Ovary (tissue), 9 donors: ENCODE results near the gene FAM131C. TPM values are rescaled to one million over a fixed set of nuclear protein-coding genes. Genes with fewer than 3 reads are reported as not detected.
"Not testable (repeated sequence)": the region's sequence is repeated elsewhere in the genome, so short reads cannot be mapped to it uniquely, and the experiment has no call there.

Experiments used
- DNase-seq, 5 donors: peaks; one replicate each; pipeline ENCODE4 v3.0.0-alpha.2; 2019 to 2020
- H3K27ac ChIP-seq, 2 donors: fragments of 200-600 bp; one replicate each; pipeline versions ENCODE4 v1.5.1 to v1.8.0; 2019 to 2022
- H3K27me3 ChIP-seq: fragments of 200-600 bp; one replicate; pipeline ENCODE4 v1.8.0; 2022
- H3K36me3 ChIP-seq: fragments of 200-600 bp; sonication (generic); one replicate; pipeline ENCODE4 v1.5.1; 2019
- H3K4me1 ChIP-seq: one replicate; pipeline ENCODE4 v1.8.1; 2013; ENCODE audit warnings: mild to moderate bottlenecking, moderate library complexity; ENCODE audit not compliant: insufficient read depth
- H3K4me3 ChIP-seq: fragments of 200-600 bp; sonication (generic); one replicate; pipeline ENCODE4 v1.5.1; 2017
- H3K9me3 ChIP-seq, 2 donors: fragments of 200-600 bp in 1 of 2; sonication (generic) in 1 of 2; one replicate each; pipeline versions ENCODE4 v1.5.1 to v1.8.1; 2013 to 2019; ENCODE audit warnings: mild to moderate bottlenecking in 1 of 2, moderate library complexity in 1 of 2
- EP300 ChIP-seq: sonication (generic); formaldehyde crosslinking; IDR thresholded peaks from one replicate; pipeline ENCODE4 v1.6.1; 2017; ENCODE audit warnings: antibody characterized with exemption
- POLR2A ChIP-seq: fragments of 450-650 bp; IDR thresholded peaks from one replicate; pipeline ENCODE4 v1.6.1; 2017; ENCODE audit warnings: antibody characterized with exemption, mild to moderate bottlenecking, moderate library complexity
- WGBS, 3 donors: extraction: QIAGEN DNeasy Blood & Tissue Kit in 1 of 3; methylation state at CpG; one replicate each; pipeline versions ENCODE4 v1.1.5 to v1.1.7; 2013 to 2017; 5-methylcytosine and 5-hydroxymethylcytosine counted together
- intact Hi-C, 4 donors: fragments of 100-400 bp; cut with DNase I; formaldehyde crosslinking; loops; one replicate each; pipeline versions ENCODE4 v1.11.0 to v1.15.1; 2022 to 2023
- polyA plus RNA-seq, 2 donors: library from polyadenylated mRNA; stranded (reverse); fragments of 200-250 nt in 1 of 2; fragments of 350-450 nt in 1 of 2; fragmentation: Illumina TruSeq in 1 of 2; extraction: RNeasy Lipid Tissue Mini Kit (QIAGEN cat#74804) in 1 of 2; gene quantifications; one replicate each; pipeline ENCODE4 v1.2.3, GENCODE V29; 2013 to 2014
- total RNA-seq, 7 donors: library from RNA; depleted of rRNA in 2 of 7; stranded (reverse); fragments of >200 nt in 2 of 7; fragmentation: NEBNext Ultra II Directional in 3 of 7; extraction: Animal tissue kit (Norgen Biotek cat#: 25700) in 3 of 7; gene quantifications; one replicate each; pipeline versions ENCODE4 v1.1.0 to v1.2.4, GENCODE V29; 2016 to 2023
- TF ChIP-seq, protein P1 (sequence below), 3 donors: fragments of 450-650 bp in 2 of 3; fragments of 200-600 bp in 1 of 3; IDR thresholded peaks; one replicate each; pipeline versions ENCODE4 v1.5.1 to v1.8.0; 2016 to 2022; ENCODE audit warnings: antibody characterized with exemption in 3 of 3, mild to moderate bottlenecking in 1 of 3
- donor health status: DM: no; HTN: no; CAD: no; lungs with moderate emphysema.
- donor health status: DM: no; HTN: no; CAD: no.
- donor health status: Bipolar disorder and iron deficiency.
- donor health status: DM: yes; HTN: yes; CAD: no.
- donor health status: DM: no; HTN: no; CAD: no.
- donor health status: DM: yes; HTN: yes; CAD: no.

The FAM131C gene
- total and polyA plus RNA-seq, 9 donors = 0.10 to 1.3 (median 0.30) TPM; not detected in 1

DNA sequence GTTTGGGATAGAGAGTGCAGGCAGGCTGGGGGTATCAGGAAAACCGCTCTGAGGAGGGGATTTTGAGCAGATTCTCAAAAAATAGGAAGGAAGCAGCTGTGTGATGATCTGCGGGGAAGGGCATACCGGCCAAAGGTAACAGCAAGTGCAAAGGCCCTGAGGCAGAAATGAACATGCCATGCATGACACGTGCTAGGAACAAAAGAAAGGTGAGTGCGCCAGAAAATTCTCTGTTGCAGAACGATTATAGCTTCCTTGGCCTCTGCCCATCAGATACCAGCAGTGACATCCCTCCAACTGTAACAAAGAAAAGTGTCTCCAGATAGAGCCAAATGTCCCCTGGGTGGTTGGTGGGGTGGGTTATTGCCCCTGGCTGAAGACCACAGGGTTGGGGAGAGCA is 37.0 kb upstream of the FAM131C start:
- H3K4me1 ChIP-seq = peaks cover 21% of the 10 kb centered on the region
- TF ChIP-seq POLR2A = no peak
- TF ChIP-seq, protein P1, sequence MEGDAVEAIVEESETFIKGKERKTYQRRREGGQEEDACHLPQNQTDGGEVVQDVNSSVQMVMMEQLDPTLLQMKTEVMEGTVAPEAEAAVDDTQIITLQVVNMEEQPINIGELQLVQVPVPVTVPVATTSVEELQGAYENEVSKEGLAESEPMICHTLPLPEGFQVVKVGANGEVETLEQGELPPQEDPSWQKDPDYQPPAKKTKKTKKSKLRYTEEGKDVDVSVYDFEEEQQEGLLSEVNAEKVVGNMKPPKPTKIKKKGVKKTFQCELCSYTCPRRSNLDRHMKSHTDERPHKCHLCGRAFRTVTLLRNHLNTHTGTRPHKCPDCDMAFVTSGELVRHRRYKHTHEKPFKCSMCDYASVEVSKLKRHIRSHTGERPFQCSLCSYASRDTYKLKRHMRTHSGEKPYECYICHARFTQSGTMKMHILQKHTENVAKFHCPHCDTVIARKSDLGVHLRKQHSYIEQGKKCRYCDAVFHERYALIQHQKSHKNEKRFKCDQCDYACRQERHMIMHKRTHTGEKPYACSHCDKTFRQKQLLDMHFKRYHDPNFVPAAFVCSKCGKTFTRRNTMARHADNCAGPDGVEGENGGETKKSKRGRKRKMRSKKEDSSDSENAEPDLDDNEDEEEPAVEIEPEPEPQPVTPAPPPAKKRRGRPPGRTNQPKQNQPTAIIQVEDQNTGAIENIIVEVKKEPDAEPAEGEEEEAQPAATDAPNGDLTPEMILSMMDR (IDR thresholded peaks at IDR 0.05) = no peak
- intact Hi-C loops = no loop called here
- no peak for DNase-seq
- H3K36me3 ChIP-seq = no peaks in the 10 kb centered on the region
- no peaks in the 10 kb centered on the region for H3K27me3 ChIP-seq
- H3K9me3 ChIP-seq = no peaks in the 10 kb centered on the region
- H3K27ac ChIP-seq = no peak overlapping the region
- no peak overlapping the region for H3K4me3 ChIP-seq
- 89 to 95% (median 91%) methylated on average over 6 of the region's 6 CpGs for WGBS, 3 donors

DNA sequence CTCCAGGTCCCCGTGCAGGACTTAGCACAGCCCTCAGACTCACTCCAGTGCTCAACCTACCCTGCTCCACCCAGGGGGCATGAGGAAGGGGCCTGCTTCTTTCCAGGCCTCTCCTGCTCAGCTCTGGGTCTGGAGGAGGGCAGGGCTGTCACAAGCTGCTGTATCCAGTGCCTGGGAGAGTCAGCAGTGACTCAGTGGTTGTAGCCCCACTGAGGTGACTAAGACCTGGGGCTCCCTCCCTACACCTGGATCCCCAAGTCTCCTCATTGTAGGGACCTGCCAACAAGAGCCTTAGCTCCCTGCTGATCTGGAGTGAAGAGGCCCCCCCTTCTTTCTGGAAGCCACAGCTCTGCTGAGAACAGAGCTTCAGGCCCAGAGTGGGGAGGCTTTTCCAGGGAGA is 36.1 kb upstream of the FAM131C start:
- TF ChIP-seq POLR2A (no peak), EP300 (no peak)
- TF ChIP-seq, protein P1 (IDR thresholded peaks at IDR 0.05) = no peak
- intact Hi-C loops = no loop called here
- Histone ChIP-seq H3K27me3 (no peaks in the 10 kb centered on the region), H3K4me3 (no peak overlapping the region), H3K9me3 (no peaks in the 10 kb centered on the region), H3K27ac (no peak overlapping the region), H3K4me1 (peaks cover 21% of the 10 kb centered on the region), H3K36me3 (no peaks in the 10 kb centered on the region)
- no peak for DNase-seq
- 55 to 72% (median 71%) methylated on average over 1 of the region's 1 CpG for WGBS, 3 donors

DNA sequence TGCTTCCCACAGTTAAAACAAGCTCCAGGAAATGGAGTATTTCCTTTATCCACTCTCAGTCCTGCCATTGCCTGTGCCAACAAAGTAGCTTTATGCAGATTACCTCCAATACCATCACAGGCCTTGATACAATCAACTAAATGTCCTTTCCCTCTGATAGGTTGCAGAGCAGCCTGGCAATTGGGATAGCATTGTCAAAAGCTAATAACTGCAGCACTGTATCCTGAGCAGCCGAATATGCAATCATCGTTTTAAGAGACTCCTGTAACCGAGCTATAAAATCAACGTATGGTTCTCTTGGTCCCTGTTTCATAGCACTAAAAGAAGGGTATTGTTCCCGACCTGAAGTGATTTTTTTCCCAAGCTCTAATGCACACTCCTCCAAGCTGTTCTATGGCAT is 33.6 kb upstream of the FAM131C start:
- WGBS, 3 donors = 71 to 81% (median 81%) methylated on average over 5 of the region's 5 CpGs
- intact Hi-C loops, H3K36me3 ChIP-seq, H3K4me1 ChIP-seq, H3K27ac ChIP-seq, DNase-seq, H3K4me3 ChIP-seq, H3K27me3 ChIP-seq, H3K9me3 ChIP-seq: not testable (repeated sequence)

DNA sequence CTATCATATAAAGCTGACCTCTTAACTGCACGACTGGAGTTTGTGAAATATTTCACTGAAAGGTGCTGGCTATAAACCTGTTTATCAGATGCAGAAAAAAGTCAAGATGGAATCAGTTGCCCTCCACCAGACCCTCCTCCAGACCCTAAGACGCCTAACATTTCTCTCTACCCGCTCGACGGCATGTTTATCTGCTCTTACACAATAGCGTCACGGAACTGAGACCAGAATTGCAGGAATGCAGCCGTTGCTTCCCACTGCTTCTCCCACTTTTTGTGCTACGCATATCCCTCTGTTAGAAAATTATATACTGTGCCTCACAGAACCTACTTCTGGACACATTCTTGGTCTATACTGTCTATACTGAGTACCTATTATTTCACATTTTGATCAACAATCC is 28.2 kb upstream of the FAM131C start:
- intact Hi-C loops = no loop called here
- no peak for DNase-seq
- H3K27me3 ChIP-seq = no peaks in the 10 kb centered on the region
- TF ChIP-seq, protein P1 (IDR thresholded peaks at IDR 0.05) = no peak
- TF ChIP-seq POLR2A (no peak), EP300 (no peak)
- no peaks in the 10 kb centered on the region for H3K4me1 ChIP-seq
- H3K36me3 ChIP-seq = no peaks in the 10 kb centered on the region
- no peak overlapping the region for H3K4me3 ChIP-seq
- no peaks in the 10 kb centered on the region for H3K9me3 ChIP-seq
- 32 to 55% (median 48%) methylated on average over 9 of the region's 9 CpGs for WGBS, 3 donors
- H3K27ac ChIP-seq = no peak overlapping the region

DNA sequence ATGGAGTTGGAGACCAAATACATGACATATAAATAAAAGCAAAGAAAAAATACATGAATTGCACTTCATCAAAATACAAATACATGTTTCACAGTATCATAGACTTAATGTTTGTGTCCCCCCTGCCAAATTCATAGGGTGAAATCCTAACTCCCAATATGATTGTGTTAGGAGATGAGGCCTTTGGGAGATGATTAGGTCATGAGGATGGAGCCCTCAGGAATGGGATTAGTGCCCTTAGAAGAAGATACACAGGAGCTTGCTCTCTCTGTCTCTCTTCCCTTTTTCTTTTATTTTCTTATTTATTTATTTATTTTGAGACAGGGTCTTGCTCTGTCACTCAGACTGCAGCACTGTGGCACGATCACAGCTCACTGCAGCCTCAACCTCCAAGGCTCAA is 26.0 kb upstream of the FAM131C start:
- 95 to 100% (median 95%) methylated on average over 1 of the region's 1 CpG for WGBS, 3 donors
- H3K9me3 ChIP-seq = no peaks in the 10 kb centered on the region
- TF ChIP-seq POLR2A (no peak), EP300 (no peak)
- TF ChIP-seq, protein P1 (IDR thresholded peaks at IDR 0.05) = no peak
- no peak for DNase-seq
- no peak overlapping the region for H3K4me3 ChIP-seq
- H3K27me3 ChIP-seq = no peaks in the 10 kb centered on the region
- H3K4me1 ChIP-seq = no peaks in the 10 kb centered on the region
- H3K36me3 ChIP-seq = no peaks in the 10 kb centered on the region
- intact Hi-C loops = no loop called here
- H3K27ac ChIP-seq = no peak overlapping the region
